ENCODE results near the gene VIPR2.

VIPR2 gene

GRCh38 chr7:159015454-159016410 is 128.9 kb downstream of the VIPR2 start:
- DNase-seq (ENCODE audit: low read depth) = no peak
- TF ChIP-seq CTCF (IDR thresholded peaks at IDR 0.05; ENCODE audit: low read length, missing control alignments) = no peak
- no peak overlapping the region for H3K4me3 ChIP-seq (replicated peaks; ENCODE audit: low read depth, low read length)

DNA sequence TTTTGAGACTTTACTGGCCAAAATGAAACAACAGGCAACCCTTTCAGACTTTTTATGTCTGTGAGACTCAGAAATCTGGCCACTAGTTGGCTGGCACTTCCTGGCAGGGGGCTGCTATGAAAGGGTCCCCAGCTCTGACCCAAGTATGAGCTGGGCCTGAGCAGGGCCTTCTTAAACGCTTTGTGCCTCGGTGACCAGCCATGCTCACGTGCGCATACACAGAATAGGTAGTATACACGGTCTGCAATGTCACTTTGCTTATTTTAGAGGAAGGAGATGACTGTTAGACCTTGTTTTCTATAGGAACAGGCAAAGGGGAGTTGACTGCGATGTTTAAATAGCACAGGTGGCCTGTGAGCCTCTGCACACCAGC is 129.6 kb downstream of the VIPR2 start:
- TF ChIP-seq CTCF (IDR thresholded peaks at IDR 0.05; ENCODE audit: low read length, missing control alignments) = no peak
- DNase-seq (ENCODE audit: low read depth) = no peak
- no peak overlapping the region for H3K4me3 ChIP-seq (replicated peaks; ENCODE audit: low read depth, low read length)

DNA sequence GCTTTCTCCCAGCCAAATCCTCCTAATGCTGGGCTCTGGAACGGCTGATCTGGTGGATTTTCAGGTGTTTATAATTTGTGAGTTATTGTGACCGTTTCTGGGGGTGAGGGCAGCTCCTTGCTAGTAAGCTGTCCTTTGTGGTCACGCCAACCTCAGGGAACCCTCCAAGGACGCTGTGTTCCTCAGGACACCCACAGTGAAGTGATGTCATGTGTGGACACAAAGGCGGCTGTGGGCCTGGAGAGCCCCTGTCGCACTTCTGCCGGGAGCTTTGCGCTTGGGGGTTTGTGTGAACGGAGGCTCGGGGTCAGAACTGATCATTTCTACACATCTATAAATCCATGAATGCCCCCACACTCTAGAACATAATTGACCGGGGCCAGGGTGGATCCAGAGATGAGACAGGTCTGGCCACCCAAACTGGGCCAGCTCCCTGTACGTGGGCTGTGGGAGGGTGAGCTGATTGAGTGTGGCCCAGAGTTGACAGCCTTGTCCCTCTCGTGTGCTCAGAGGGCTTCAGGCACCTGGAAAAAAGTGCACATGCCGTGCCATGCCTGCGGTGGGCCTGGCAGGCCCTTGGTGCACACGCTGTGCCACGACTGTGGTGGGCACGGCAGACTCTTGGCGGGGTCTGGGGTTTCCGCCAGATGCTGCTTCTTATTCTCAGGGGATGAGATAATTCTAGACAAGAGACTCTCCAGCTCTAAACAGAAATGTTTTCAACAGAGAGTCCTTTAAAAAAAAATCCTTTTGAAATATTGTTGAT is 130.2 kb downstream of the VIPR2 start:
- no peak for TF ChIP-seq CTCF (IDR thresholded peaks at IDR 0.05; ENCODE audit: low read length, missing control alignments)
- no peak overlapping the region for H3K4me3 ChIP-seq (replicated peaks; ENCODE audit: low read depth, low read length)
- DNase-seq (ENCODE audit: low read depth) = no peak

GRCh38 chr7:159013825-159014289 is 130.8 kb downstream of the VIPR2 start:
- no peak for DNase-seq (ENCODE audit: low read depth)
- H3K4me3 ChIP-seq (replicated peaks; ENCODE audit: low read depth, low read length) = no peak overlapping the region
- no peak for TF ChIP-seq CTCF (IDR thresholded peaks at IDR 0.05; ENCODE audit: low read length, missing control alignments)

GRCh38 chr7:159013181-159013690 is 131.4 kb downstream of the VIPR2 start:
- no peak overlapping the region for H3K4me3 ChIP-seq (replicated peaks; ENCODE audit: low read depth, low read length)
- no peak for DNase-seq (ENCODE audit: low read depth)
- TF ChIP-seq CTCF (IDR thresholded peaks at IDR 0.05; ENCODE audit: low read length, missing control alignments) = no peak

DNA sequence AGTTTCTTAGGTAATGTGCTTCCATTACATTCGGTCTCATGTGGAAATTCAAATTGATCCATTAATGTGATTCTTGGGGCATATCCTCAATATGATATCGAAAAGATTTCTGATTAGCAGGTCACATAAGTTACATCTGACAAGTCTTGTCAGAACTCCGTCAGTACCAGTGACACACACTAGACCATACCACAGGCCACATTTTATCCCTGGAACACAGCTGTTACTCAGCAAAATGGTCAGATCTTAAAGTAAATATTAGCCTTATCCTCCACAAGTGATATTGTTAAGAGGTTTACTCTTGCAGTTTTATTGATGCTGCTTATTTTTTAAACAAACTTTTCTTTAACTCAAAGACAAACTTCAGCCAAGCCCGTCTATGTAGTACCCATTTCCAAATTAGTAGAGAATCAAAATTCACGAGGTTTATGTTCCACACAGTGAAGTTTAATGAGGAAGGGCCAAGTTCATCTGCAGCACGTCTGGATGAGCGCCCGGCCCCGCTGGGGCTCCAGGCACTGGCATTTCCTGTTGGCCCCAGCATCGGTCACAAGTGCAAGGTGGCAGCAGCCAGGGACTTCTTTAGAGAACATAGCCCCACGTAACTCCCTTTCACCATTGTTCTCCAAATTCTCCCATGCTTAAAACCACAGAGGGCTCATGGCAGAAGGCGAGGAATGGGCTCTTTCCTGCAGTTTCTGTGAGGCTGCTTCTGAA is 132.2 kb downstream of the VIPR2 start:
- H3K4me3 ChIP-seq (replicated peaks; ENCODE audit: low read depth, low read length) = no peak overlapping the region
- no peak for TF ChIP-seq CTCF (IDR thresholded peaks at IDR 0.05; ENCODE audit: low read length, missing control alignments)
- DNase-seq (ENCODE audit: low read depth) = no peak

Measured in fibroblast of pulmonary artery (primary cell).